Lung (tissue), 12 donors: Measurements from ENCODE around the gene WDR45B. TPM values are rescaled to one million over a fixed set of nuclear protein-coding genes. Genes with fewer than 3 reads are reported as not detected.

ENCODE experiments used
- ATAC-seq: fragments of 200-7000 bp; cut with Tn5 transposase; one replicate; pipeline ENCODE4 v1.9.1; 2020; ENCODE audit warnings: moderate number of reproducible peaks; ENCODE audit not compliant: insufficient read depth, low FRiP score
- DNase-seq, 3 donors: peaks; one replicate each; pipeline ENCODE4 v3.0.0-alpha.2; 2013 to 2017
- H3K27ac ChIP-seq, 2 donors: one replicate each; pipeline ENCODE4 v1.5.1; 2013; ENCODE audit warnings: mild to moderate bottlenecking in 2 of 2, moderate library complexity in 2 of 2, control low read depth in 1 of 2, inconsistent platforms in 1 of 2, low read depth in 1 of 2, low read length in 1 of 2
- H3K27me3 ChIP-seq, 3 donors: one replicate each; pipeline ENCODE4 v1.5.1; 2013; ENCODE audit warnings: low read length in 2 of 3; ENCODE audit not compliant: control insufficient read depth in 3 of 3, insufficient read depth in 3 of 3
- H3K36me3 ChIP-seq, 4 donors: one replicate each; pipeline ENCODE4 v1.5.1; 2013; ENCODE audit warnings: low read length in 4 of 4, mild to moderate bottlenecking in 1 of 4, moderate library complexity in 1 of 4; ENCODE audit not compliant: control insufficient read depth in 4 of 4, insufficient read depth in 4 of 4
- H3K4me1 ChIP-seq, 5 donors: one replicate each; pipeline ENCODE4 v1.5.1; 2013; ENCODE audit warnings: low read length in 5 of 5, mild to moderate bottlenecking in 2 of 5, moderate library complexity in 1 of 5; ENCODE audit not compliant: control insufficient read depth in 5 of 5, insufficient read depth in 5 of 5
- H3K4me3 ChIP-seq: one replicate; pipeline ENCODE4 v1.5.1; 2013; ENCODE audit warnings: mild to moderate bottlenecking, control low read depth, moderate library complexity
- H3K9ac ChIP-seq, 2 donors: one replicate each; pipeline ENCODE4 v1.5.1; 2013; ENCODE audit warnings: low read length in 2 of 2, control low read depth in 1 of 2; ENCODE audit not compliant: insufficient read depth in 1 of 2
- H3K9me3 ChIP-seq, 4 donors: one replicate each; pipeline ENCODE4 v1.5.1; 2013; ENCODE audit warnings: low read length in 3 of 4, mild to moderate bottlenecking in 1 of 4, moderate library complexity in 1 of 4; ENCODE audit not compliant: control insufficient read depth in 4 of 4, insufficient read depth in 3 of 4
- CTCF ChIP-seq: IDR thresholded peaks from 2 replicates; pipeline ENCODE4 v1.5.1; 2012; ENCODE audit warnings: mild to moderate bottlenecking; ENCODE audit errors: control extremely low read depth, extremely low read depth
- WGBS, 2 donors: extraction: QIAGEN DNeasy Blood & Tissue Kit; methylation state at CpG; one replicate each; pipeline ENCODE4 v1.1.7; 2013; 5-methylcytosine and 5-hydroxymethylcytosine counted together
- polyA plus RNA-seq, 2 donors: library from polyadenylated mRNA; stranded (reverse); fragments of 200-250 nt; gene quantifications; one replicate each; pipeline ENCODE4 v1.2.1, GENCODE V29; 2013
- total RNA-seq, 2 donors: library from RNA; depleted of rRNA in 1 of 2; stranded (reverse); fragments of >200 nt in 1 of 2; gene quantifications; one replicate each; pipeline ENCODE4 v1.2.1, GENCODE V29; 2014 to 2021
- donor health status: control.
- donor health status: control.
- donor health status: Bipolar disorder and iron deficiency.
- donor health status: healthy.
- donor health status: DM: yes; HTN: yes; CAD: no.

Gene WDR45B
- total and polyA plus RNA-seq, 4 donors: 39.6 to 92.8 (median 65.0) TPM

GRCh38 chr17:82648742-82649331, 593 bp upstream of the WDR45B start:
- peak; percentile 5 for ATAC-seq
- no peak overlapping the region for H3K9ac ChIP-seq
- peak overlapping the region; percentile 26 for H3K4me3 ChIP-seq
- H3K27ac ChIP-seq: peak overlapping the region in 1 of 2 donors; percentile 72
- H3K36me3 ChIP-seq: peaks cover 0 to 9% (median 7%) of the 10 kb centered on the region in 4 donors
- H3K27me3 ChIP-seq: no peaks in the 10 kb centered on the region
- peaks cover 0 to 11% (median 3%) of the 10 kb centered on the region in 5 donors for H3K4me1 ChIP-seq
- 11 to 36% methylated on average over 6 to 22 of the region's 37 CpGs for WGBS, 2 donors
- no peak for TF ChIP-seq CTCF
- H3K9me3 ChIP-seq: no peaks in the 10 kb centered on the region
- DNase-seq: peak in 2 of 3 donors; percentile 54 to 69

GRCh38 chr17:82647593-82648164, 565 bp downstream of the WDR45B start:
- Histone ChIP-seq H3K27me3 (no peaks in the 10 kb centered on the region), H3K9me3 (no peaks in the 10 kb centered on the region), H3K9ac (peak overlapping the region; percentile 67 to 91), H3K4me3 (peak overlapping the region; percentile 99), H3K36me3 (peaks cover 0 to 13% (median 12%) of the 10 kb centered on the region in 4 donors), H3K27ac (peak overlapping the region; percentile 90 to 97), H3K4me1 (peaks cover 0 to 11% (median 3%) of the 10 kb centered on the region in 5 donors)
- DNase-seq: peak in 2 of 3 donors; percentile 20 to 44
- 0% methylated on average over 41 to 54 of the region's 54 CpGs for WGBS, 2 donors
- peak; percentile 15 for ATAC-seq
- TF ChIP-seq CTCF: no peak

GRCh38 chr17:82645516-82645915, 2.7 kb downstream of the WDR45B start:
- Histone ChIP-seq H3K27ac (no peak overlapping the region), H3K36me3 (peaks cover 0 to 21% (median 21%) of the 10 kb centered on the region in 4 donors), H3K4me3 (no peak overlapping the region), H3K27me3 (no peaks in the 10 kb centered on the region), H3K9ac (no peak overlapping the region), H3K9me3 (no peaks in the 10 kb centered on the region), H3K4me1 (peaks cover 0 to 11% (median 3%) of the 10 kb centered on the region in 5 donors)
- no peak for TF ChIP-seq CTCF
- DNase-seq: no peak
- ATAC-seq: no peak
- 94 to 97% methylated on average over 4 of the region's 4 CpGs for WGBS, 2 donors
